Peyer's patch (tissue), 4 donors: Measurements from ENCODE around the gene TC2N.

ENCODE experiments used
- CTCF ChIP-seq, 6 experiments: fragments of 450-650 bp in 4 of 6; fragments of 200-600 bp in 2 of 6; sonication (generic) in 1 of 6; IDR thresholded peaks; one replicate each; pipeline ENCODE4 v1.5.1; 2017 to 2019; ENCODE audit warnings: antibody characterized with exemption in 6 of 6, mild to moderate bottlenecking in 3 of 6, moderate library complexity in 1 of 6
- POLR2A ChIP-seq, 2 donors: fragments of 450-650 bp; IDR thresholded peaks; one replicate each; pipeline ENCODE4 v1.5.1; 2017; ENCODE audit warnings: antibody characterized with exemption in 2 of 2, mild to moderate bottlenecking in 2 of 2, moderate library complexity in 2 of 2

- TF ChIP-seq CTCF (IDR thresholded peaks at IDR 0.05) = no peak
- TF ChIP-seq POLR2A (IDR thresholded peaks at IDR 0.05) = no peak
Measured at GRCh38 chr14:91860238-91860637, 7.1 kb downstream of the TC2N start.
